NK-92 treated with Interleukin-12 subunit alpha and Interleukin-12 subunit beta, amount 100 ng/mL, for 24 hours (cell line): Measurements from ENCODE around the gene PARP12.

Experiments used
- DNase-seq: peaks from one replicate; lab custom pipeline; 2025; lab: John Stamatoyannopoulos, UW

PARP12 gene

DNA sequence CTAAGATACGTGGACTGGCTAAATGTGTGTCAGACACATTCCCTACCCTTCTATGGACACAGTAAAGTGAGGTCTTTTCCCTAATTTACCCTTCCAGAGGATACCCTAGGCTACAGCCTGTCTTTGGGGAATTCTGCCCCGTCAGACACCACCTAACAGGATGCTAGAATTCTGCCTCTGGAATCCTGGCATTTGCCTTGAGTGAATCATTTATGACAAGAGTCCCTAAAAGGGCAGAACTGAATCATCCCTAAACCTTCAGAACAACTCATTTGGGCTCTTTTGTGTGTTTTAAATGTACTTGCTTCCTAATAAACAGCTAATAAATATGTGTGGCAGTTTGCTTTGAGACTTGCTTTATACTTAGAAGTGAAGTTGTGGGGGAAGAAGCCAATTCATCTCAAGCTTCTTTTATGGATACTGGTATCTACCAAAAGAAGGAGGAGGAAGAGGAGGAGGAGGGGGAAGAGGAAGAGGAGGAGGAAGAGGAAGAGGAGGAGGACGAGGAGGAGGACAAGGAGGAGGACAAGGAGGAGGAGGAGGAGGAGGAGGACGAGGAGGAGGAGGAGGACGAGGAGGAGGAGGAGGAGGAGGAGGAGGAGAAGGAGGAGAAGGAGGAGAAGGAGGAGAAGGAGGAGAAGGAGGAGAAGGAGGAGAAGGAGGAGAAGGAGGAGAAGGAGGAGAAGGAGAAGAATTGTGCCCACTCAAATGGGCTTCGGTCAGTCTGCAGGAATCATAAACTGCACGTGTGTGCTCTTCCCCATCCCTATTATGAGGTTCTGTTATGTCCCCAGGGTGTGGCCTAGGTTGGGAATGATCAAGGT, 27.1 kb downstream of the PARP12 start:
- no peak for DNase-seq

DNA sequence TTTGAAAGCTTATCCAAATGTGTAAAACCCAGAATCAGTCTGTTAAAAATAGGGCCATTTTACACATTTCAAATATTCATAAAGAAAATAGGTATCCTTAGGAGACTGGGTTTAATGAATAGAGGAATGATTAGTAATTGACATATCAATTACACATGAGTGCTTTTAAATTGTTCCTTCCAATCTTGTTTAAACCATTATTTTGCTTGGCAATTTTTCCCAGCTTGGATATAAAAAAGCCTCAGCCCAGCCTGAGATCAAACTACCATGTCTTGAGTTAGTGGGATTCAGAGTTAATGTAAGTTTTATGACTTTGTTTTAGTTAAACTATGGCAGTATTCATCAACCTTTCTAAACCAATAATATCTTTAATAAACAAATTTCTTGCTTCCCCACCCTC, 28.3 kb downstream of the PARP12 start:
- no peak for DNase-seq

DNA sequence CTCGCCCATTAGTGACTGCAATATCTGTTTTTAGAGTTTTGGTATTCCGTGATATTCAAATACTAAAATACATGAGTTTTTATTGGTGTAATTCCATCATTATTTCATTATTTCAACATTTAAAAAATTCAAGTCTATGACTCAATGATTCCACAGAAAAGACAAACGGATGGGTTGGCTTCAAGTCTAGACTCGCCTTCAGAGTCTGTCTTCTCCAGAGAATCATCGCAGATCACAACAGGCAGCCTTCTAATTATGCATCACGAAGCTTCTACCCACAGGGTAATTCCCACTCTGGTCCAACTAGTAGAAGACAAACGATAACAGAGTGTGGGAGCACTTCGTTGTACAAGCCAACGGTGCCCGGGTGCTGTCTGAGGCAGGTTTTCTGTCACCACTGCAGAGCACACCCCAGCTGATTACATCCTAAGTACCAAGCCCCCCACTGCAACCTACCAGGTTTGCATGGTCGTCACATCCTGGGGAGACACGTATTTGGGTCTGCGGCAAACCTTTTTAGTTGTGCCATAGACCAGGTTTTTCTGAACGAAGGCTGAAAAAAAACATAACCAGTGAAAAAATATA, 28.9 kb downstream of the PARP12 start:
- no peak for DNase-seq

DNA sequence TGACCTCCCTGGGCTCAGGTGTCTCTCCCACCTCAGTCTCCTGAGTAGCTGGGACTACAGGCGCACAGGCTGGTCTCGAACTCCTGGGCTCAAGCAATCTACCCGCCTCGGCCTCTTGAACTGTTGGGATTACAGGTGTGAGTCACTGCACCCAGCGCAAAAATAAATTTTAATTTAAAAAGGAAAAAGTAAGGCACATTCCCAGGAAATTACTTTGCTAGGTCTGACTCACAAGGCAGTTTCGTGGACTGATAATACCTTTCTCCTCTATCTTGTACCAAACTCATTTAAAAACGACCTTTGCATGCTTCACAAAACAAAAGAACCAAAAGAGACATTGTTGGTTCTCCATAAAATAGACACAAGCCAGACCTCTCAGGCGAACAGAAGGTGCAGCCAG, 29.7 kb downstream of the PARP12 start:
- DNase-seq, result no peak

DNA sequence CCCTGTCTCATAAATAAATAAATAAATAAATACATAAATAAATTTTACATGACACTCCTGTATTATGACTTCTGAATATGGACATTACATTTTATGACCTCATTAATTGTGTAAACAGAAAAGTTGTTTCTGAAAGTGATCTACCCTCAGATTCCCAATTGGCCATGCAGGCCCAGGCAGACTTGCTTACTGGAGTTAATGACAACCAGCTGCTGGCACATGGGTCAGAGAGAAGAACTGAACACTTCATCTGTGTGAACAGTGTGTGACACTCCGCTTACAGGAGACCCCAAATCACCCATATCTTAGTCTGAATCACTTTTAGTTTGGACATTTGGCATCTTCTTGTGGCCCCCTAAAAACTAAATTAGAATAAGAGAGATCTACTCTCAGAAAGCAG, 31.4 kb downstream of the PARP12 start:
- DNase-seq, result no peak

DNA sequence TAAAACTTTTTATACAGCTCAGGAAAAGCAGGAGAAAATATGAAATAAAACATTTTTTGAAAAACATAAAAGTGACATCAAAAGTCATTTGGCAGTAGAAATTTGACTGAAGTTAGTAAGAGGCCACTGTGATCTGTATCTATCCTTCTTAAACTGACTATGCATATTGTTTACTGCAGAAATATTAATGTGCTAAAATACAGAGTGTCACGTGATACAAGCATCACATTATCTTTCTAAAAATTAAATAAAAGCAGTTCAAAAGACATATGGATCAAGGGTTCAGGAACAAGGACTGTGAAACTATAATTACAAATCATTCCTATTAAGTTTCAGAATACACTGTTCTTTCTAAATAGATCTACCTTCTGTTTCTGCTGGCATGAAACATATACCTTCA, 33.7 kb downstream of the PARP12 start:
- DNase-seq, result no peak

DNA sequence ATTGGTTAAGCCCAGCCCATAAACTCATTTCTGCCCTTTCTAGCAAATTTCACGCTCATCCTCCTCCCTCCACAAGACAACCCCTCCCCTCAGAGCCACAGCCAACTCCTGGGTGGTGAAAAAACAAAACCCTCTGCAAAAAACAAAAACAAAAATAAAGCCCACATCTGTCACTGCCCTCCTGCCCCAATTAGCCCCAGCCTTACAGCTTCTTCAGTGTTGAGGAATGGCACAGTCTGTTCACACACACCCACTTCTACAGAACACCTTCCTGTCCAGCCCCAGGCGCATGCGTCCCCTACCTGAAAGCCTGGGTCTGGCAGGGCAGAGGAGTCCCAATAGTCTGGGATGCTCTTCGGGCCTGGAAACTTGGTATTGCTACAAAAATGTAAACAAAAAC, 34.4 kb downstream of the PARP12 start:
- DNase-seq, result no peak

DNA sequence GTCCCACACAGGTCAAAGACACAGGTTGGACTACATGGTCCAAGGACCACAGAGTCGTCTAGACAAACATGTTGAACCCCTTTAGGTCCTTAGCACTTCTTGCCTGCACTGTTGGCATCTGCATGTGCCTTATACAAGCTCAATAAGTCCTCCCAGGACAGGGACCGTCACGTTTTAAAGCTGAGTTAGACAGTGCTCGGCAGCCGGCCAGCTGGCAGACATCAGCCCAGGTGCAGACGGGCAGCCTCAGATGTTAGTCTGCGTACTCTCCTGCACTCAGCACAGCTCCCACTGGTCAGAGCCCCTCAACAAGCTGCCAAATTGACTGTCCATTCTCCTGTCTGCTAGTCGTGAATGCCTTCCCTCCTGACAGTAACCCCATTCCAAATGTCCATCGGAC, 34.9 kb downstream of the PARP12 start:
- no peak for DNase-seq

DNA sequence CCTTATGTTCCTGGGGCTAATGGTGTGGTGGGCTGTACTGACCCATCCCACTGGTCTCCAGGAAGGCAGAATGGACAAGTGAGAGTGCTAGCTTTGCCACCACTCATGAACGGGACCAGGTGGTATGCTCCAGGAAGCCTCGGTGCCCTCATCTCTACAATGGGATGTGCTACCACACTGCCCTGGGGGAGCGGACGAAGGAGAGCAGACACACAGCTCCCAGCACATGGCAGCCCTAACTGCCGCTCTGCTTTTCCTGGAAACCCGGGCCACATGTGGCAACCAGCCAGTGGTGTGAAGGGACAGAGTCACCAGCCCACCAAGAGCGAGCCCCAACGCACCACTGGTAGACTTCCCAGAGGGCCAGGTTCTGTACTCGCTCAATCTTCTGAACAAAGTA, 35.8 kb downstream of the PARP12 start:
- DNase-seq, result no peak

DNA sequence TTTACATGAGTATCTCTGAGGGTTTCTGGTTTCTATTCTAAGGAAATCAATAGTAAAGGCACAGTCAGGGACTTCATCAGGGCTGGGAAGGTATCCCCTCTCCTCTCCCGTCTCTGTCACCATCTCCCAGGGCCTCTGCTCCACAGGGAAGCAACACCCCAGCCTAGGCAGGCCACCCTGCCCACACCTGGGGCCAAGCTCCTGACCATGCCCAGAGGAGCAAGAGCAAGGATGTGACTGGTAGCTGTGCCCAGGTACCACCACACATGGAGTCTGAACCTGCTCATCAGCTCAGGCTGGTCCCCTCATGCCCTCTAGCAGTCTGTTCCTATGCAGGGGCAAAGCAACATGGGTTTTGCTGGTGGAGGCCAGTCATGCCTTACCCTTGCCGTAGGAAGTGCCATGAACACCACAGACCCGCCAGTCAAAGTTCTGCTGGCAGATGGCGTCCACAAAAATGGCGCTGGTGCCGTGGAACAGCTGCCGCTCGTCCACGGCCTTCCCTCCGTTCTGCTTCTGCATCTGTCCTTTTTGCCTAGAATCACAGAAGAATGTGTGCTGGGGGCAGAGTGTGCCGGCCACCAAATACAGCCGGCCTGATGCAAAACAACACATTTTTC, 36.8 kb downstream of the PARP12 start:
- no peak for DNase-seq

DNA sequence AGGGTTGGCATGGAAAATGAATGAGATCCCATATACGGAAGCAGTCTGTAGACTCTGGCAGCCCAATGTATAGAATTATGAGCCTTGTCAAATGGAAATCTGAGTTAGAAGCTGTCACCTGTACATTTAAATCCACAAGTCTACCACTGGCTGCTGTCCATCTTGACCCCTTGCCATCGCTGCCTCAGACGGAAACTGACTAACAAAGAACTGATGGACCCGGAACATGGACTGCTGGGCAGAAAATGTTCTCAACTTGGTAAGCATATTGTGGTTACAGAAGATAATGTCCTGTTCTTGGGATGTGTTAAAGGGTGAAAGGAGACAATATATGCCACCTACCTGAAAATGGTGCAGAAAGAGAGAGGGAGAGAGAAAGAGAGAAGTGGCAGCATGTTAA, 37.5 kb downstream of the PARP12 start:
- DNase-seq, result no peak

DNA sequence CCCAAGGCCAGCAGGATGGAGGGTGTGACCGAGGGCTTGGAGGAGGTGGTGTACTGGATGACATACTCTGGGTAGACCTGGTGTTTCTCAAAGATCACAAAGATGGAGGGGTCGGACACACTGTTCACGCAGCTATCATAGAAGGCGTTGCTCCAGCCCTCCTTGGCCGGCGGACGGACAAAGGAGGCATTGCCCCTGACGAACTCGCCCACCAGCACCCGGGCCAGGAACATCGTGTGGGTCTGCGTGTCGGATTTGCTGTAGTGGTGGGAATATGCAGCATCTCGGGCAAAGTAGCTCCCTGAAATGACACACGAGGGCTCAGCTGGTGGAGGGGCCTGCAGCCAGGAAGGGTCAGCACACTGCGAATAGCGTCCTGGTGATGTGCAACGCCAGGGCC, 38.2 kb downstream of the PARP12 start:
- no peak for DNase-seq

DNA sequence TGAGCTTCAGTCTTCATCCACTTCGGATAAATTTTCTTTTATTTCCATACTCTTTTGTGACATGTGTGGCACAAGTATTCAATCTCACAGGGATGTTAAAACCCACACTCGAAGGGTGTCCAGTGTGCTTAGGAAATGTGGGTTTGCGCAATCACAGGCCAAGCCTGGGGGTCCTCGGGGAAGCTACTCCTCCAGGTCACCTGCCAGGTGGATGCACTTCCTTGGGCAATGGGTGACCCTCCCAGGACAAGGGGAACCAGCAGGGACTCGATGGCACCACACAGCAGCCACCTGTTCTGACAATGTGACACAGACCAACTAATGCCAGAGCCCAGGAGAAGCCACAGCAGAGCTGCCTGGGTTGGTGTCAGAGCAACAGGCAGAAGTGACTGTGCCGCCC, 39.0 kb downstream of the PARP12 start:
- no peak for DNase-seq

DNA sequence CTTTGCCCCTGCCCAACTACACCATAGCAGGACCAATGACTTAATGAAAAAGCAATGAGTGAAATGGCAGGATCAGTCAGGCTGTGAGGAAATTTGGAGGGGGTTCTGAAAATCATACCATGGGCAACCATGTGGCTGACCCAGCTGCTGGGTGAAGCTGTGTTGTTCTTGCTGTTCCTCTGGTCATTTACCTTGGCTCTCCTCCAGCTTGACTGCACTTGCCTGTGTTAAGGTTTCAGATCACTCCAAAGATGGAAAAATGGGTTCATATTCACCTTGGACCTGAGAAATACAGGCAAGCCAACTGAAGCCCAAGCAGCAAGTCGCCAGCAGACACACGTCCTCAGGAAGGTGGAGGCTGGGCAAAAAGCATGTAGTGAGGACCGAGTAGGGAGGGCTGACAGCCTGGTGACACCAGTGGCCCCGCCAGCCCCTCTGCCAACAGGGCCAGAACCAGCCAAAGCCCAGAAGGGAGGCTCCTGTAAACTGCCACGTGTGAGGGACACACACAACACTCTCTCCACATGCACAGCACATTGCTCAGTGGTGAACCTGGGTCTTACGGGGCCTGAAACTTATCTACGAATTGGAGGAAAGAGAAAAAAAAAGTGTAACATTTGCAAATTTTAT, 40.1 kb downstream of the PARP12 start:
- DNase-seq, result no peak

DNA sequence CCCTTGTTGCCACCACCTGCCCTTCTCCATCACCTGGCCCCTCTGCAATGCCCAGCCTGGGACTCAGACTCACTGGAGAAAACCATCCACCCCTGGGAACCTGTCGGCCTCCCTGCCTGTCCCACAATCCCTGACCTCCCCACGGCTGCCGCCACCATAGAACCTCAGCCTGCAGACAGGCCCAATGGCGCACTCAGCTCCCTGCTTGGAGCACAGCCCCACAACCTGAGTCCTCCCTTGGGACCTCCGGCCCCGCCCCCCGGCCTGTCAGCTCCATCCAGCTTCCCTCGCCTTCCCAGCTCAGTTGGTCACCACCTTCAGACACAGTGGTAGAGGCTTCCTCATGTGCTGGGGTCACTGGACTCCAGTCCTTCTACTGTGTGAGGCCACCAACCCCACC, 41.1 kb downstream of the PARP12 start:
- no peak for DNase-seq

DNA sequence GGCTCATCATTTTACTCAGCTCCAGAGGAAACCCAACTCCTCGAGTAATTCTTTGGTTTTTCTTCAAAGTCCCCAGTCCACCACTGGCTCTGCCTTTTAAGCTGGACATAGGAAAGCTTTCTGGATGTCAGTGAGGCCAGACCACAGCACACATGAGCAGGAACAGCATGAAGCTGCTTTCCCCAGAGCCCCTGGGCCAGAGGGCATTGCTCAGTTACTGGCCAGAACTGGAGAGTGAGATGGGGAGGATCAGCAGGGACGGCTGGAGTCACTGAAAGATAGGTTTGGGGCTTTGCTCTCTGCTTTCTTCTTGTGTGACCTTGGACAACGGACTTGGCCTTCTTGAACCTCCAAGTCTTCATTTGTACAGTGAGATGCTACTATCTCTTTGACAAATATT, 43.1 kb downstream of the PARP12 start:
- DNase-seq, result no peak

DNA sequence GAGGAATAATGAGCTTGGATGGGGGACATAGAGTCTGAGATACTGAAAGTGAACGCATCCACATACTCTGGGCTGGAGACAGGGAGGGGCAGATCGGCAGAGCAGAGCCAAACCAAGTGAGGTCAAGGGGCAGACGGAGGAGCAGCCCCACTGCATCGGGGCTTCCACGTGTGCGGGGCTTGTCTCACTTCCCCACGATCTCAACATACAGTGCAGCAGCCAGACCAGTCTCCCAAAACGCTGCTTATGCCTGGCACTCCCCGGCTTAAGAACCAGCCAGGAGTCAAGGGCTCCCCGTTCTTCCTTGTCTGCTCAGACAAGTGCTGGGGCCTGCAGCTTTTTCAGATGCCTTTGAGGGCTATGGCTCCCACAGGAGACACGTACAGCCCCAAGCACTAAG, 43.6 kb downstream of the PARP12 start:
- no peak for DNase-seq

DNA sequence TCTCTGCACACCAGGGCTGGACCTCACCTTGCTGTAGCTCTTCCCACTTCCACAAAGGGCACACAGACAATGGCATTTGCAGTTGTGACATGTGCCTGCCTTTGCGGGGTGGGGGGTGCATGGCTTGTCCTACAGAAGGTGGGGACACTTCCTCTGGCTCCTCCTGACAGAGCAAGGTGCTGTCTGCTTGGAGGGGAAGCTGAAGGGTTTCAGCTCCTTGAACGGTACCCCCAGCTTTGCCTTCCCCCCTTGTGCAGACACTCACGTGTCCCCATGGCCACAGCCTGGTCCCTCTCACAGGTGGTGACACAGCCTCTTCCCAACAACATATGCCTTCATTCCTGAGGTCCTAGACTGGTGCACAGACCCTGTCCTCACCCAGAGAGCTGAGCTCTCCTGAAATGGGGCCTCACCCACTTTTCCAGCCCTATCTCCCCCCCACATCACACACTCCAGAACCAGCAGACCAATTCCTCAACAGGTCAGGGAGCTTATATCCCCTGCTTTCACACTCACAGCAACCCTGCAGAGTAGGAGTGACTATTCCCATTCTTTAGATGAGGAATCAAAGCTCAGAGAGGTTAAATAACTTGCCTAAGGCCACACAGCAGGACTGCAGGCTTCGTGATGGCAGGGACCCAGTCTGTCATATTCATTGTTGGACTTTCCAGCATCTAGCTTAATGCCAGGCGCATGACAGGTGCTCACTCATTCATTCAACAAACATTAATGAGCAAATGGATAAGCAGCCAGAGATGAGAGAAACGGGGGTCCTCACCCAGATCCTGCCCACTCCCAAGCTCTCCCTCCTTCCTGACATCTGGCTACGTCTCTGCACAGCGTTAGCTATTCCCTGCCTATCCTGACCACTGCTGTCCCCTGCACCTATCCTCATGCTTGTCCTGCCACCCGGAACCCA, 44.4 kb downstream of the PARP12 start:
- no peak for DNase-seq

DNA sequence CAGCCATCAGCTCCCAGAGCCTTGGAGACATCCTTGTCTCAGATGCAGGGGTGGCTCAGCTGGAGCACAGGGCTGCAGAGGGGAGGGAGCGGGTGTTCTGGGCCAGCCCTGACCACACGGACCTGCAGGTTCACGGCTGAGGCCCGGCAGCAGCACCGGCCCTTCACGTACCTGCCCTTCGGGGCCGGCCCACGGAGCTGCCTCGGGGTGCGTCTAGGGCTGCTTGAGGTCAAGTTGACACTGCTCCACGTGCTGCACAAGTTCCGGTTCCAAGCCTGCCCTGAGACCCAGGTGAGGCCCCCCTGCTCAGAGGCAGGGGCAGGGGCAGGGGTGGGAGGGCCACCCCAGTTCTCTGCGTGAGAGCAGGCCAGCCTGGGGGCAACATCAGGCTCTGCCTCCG, 45.2 kb downstream of the PARP12 start:
- no peak for DNase-seq

DNA sequence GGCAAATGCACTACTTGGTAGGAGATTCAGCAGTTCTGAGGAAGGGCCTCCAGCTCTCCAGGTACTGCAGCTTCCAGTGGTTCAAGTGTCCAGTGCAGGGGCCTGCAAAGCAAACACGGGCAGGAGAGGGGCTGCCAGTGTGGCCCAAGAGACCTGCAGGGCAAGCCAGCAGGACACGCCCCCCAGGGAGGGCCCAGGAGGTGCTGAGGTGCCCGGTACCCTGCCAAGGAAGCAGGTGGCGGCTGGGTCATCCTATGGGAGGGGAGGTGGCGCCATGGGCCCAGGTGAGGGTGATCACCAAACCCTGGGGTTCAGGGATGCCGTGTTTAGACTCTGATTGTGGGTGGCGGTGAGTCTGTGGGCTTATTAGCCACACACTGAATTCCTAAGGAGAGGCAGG, 45.7 kb downstream of the PARP12 start:
- DNase-seq, result no peak

DNA sequence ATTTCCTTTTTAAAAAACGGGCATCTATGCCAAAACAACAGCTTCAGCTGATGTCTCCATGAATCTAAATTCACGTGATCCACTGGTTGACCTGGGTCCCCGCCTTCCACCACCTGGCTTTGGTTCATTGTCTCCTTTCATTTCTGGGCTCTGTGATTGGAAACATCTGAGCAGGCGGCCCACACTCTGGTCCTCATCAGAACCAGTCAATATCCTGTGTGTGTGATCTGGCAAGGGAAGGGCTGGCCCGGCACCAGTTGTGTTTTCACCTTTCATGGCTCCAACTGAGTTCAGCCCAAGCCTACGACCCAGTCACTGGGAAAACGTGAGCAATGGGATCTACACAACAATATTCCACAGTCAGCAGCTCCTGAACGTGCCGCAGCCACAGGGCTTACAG, 46.2 kb downstream of the PARP12 start:
- no peak for DNase-seq

DNA sequence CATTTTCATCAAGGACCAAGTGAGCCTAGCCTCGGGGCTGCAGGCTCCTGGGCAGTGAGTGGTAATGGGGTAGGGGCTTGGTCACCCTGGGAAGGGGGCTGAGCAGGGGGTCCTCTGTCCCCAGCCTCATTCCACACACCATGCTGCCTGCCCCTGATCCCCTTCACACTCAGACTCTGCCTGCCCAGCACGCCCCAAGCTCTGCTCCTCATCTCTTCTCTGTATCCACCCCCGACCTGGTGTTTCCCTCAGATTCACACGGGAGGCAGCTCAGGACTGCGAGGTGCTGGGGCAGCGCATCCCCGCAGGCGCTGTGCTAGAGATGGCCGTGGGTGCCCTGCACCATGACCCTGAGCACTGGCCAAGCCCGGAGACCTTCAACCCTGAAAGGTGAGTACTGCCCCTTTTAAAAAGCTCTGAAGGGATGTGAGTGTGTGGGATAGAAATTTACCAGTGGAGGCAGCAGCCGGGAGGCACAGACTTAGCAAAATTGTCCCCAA, 47.2 kb downstream of the PARP12 start:
- DNase-seq, result no peak
